HG03097 (cell line): ENCODE data around the gene ZNF773.
"Not testable (repeated sequence)": the region's sequence is repeated elsewhere in the genome, so short reads cannot be mapped to it uniquely, and the experiment has no call there.

Experiments
- ATAC-seq: cut with Tn5 transposase; IDR thresholded peaks from one replicate; pipeline ENCODE4 v1.9.1; 2021; ENCODE audit not compliant: unreplicated experiment, low FRiP score

Gene ZNF773

GRCh38 chr19:57499680-57500395, at the start of gene ZNF773:
ZNF773 (plus strand) TSS chr19:57499938; CDS start chr19:57500081, 143 bp downstream.
- peak; percentile 99 for ATAC-seq

DNA sequence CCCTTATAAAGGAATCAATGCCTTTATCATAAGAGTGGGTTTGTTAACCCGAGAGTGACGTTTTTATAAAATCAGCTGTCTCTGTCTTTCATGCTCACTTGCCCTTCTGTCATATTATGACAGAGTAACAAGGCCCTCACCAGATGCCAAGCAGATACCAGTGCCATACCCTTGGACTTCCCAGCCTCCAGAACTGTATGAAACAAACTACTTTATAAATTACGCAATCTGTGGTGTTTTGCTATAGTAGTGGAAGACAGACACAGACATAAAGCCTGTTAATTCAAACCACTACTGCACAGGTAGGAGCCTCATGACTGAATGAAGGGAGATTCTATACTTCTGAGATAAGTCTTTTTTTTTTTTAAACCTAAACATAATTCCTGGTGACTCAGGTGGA, 47.4 kb upstream of the ZNF773 start:
- no peak for ATAC-seq

DNA sequence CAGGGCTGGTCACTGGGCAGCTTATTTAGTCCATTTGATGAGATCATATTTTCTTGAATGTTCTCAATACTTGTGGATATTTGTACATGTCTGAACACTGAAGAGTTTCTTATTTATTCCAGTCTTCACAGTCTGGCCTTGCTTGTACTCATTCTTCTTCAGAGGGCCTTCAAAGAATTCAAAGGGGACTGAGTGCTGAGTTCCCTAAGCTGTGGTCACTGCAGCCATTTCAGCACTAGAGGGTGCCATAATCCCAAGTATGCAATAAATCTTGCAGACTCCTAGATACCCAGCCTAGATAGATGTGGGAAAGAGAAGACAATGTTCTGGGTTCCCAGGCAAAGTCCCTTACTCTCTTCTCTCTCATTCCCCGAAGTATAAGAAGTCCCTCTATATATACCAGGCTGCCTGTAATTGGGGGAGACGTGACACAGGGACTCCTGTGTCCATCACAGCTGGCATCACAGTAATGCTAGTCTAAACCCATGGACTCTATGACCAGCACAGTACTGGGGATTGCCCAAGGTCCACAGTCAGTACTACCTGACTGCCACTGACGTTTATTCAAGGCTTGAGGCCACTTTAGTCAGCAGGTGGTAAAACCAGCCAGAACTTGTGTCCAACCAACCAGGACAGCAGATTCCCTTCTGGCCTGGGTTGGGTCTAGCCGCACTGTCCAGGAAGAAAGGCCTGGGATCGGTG, 33.9 kb upstream of the ZNF773 start:
- no peak for ATAC-seq

DNA sequence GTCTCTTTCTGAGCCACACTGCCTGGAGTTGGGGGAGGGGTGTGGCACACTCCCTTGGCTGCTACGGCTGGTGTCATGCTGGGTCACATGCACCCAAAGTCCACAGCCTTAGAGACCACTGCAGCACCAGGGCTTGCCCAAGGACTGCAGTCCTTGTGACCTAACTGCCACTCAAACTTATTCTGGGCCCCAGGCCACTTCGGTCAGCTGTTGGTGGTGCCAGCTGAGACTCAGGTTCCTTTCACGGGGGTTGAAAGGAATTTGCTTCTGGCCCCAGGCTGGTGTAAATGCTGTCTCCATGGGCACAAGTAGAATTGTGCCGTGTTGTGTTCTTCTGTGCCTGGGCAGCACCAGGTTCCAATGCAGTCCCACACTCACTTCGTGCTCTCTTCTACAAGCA, 33.2 kb upstream of the ZNF773 start:
- ATAC-seq: no peak

DNA sequence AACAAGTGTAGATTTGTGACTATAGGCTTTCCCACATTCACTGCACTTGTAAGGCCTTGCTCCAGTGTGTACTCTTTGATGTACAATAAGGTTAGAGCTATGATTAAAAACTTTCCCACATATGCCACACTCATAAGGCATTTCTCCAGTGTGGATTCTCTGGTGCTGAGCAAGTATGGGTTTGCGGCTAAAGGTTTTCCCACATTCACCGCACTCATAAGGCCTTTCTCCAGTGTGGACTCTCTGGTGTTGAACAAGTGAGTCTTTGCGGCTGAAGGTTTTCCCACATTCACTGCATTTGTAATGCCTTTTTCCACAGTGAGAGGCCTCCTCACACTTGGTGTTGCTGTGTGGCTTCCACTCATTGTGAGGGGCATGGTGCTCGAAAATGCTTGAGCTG, 26.1 kb upstream of the ZNF773 start:
- no peak for ATAC-seq

DNA sequence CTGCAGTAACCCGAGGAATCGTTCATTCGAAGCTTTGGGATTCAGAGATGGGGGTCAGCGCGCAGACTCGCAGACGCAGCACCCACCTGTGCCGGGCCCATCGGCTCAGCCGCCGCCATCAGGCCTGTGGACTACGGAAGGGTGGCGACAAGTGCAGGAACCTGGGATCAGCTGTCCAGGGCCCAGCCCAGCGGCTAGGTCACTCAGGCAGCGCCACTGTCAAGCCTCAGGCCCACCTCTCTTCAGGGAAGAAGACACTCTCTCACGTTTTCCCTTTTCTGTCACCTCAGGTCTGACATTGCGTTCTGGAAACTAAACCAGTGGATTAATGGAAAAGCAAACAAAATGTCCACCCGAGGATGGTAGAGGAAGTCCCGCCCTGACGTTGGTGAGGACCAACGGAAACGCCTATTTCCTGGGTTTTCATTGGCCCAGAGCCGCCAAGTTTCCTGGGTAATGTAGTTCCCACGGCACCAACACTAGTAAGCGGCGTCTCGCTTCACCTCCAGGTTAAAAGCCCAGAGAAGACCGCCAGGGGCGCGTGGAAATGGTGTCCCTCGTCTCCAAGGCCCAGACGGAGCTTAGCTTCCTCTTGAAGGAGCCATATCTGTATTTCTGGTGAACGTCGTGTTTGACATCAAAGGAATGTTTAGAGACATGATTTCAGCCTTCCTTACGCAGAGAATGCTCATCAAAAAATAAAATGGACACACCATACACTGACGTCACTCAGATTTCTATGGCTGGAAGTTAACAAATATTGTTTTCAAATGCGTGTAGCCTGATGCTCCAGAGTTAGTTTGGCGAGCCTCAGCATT, 22.3 kb upstream of the ZNF773 start, which contains the start of gene ZNF772:
ZNF772 (minus strand) TSS at position 376 of the 818 bp plus-strand sequence; CDS start at position 119, 257 bp downstream.
- ATAC-seq: peak; percentile 94

- ATAC-seq: peak; percentile 87
Measured at GRCh38 chr19:57487477-57488298, 12.1 kb upstream of the ZNF773 start, which contains the start of gene ZNF419. ZNF419 (plus strand) TSS chr19:57487750; CDS start chr19:57487951, 201 bp downstream.

DNA sequence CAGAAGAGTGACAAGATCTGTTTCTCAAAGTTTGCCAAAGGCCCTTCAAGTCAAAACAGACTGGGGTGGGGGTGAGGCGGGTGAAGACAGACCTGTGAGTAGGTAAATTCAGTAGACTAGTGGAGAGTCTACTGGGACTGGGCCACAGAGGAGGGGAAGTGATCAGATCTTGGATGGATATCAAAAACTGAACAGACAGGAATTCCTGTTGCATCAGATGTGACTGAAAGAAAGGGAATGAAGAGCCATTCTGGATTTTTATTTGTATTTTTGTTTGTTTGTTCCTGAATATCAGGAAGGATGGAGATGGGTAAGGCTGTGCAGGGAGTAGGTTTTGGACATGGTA, 11.5 kb upstream of the ZNF773 start:
- not testable (repeated sequence) for ATAC-seq

DNA sequence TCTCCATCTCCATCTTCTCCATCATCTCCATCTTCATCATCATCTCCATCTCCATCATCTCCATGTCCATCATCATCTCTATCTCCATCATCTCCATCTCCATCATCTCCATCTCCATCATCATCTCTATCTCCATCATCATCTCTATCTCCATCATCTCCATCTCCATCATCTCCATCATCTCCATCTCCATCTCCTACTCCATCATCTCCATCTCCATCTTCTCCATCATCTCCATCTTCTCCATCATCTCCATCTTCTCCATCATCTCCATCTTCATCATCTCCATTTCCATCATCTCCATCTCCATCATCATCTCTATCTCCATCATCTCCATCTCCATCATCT, 432 bp upstream of the ZNF773 start:
- not testable (repeated sequence) for ATAC-seq

DNA sequence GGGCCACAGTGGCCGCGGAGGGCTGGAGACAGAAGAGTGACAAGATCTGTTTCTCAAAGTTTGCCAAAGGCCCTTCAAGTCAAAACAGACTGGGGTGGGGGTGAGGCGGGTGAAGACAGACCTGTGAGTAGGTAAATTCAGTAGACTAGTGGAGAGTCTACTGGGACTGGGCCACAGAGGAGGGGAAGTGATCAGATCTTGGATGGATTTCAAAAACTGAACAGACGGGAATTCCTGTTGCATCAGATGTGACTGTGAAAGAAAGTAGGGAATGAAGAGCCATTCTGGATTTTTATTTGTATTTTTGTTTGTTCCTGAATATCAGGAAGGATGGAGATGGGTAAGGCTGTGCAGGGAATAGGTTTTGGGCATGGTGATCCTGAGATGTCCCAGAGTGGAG, 662 bp downstream of the ZNF773 start:
- not testable (repeated sequence) for ATAC-seq

- ATAC-seq: no peak
Measured at GRCh38 chr19:57506163-57506562, 6.4 kb downstream of the ZNF773 start.

- ATAC-seq: no peak
Measured at GRCh38 chr19:57511484-57511883, 11.7 kb downstream of the ZNF773 start.

- no peak for ATAC-seq
Measured at GRCh38 chr19:57512845-57513244, 13.1 kb downstream of the ZNF773 start.

GRCh38 chr19:57515255-57515654, 15.5 kb downstream of the ZNF773 start:
- no peak for ATAC-seq

DNA sequence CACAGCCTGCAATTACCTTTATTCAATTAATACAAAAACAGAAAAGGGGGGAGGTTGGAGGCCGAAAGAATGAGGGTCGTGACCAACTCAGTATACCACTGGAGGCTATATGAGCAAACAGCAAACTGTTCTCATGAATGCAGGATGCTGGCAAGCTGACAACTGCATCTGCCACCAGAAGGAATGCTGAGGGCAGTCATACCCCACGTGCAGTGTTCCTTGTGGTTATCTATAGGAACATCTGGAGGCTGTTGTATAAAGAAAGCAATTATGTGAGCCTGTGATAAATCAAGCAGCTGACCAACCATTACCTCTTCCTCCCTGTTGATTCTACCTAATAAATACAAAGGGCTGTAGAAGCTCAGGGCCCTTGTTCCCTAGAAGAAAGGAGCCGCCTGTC, 18.3 kb downstream of the ZNF773 start:
- not testable (repeated sequence) for ATAC-seq

GRCh38 chr19:57527136-57527881, 27.6 kb downstream of the ZNF773 start, which contains the start of gene ZNF549:
ZNF549 (plus strand) TSS chr19:57527356; CDS start chr19:57527574, 218 bp downstream.
- ATAC-seq: peak; percentile 95

GRCh38 chr19:57537953-57538547, 38.3 kb downstream of the ZNF773 start:
- no peak for ATAC-seq

- no peak for ATAC-seq
Measured at GRCh38 chr19:57546513-57546912, 46.8 kb downstream of the ZNF773 start.

DNA sequence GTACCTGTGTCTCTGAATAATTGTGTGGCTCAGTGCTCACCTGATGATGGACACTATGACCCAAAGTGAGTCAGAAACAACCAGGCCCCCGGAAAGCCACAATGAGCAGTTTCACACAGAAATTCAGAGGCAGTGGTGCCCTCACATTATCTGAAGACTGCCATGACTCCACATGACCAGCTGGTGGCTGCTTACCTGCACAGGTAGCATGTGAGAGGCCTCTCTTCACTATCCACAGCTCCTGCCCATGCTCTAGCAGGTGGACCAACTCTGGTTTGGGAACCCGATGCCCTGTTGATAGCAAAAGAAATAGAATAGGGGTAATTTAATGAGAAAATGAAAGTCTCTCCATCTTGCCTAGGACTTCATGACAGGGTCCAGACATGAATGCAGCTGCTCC, 52.7 kb downstream of the ZNF773 start:
- no peak for ATAC-seq
